ENCODE data around the gene KCNK6. TPM values are rescaled to one million over a fixed set of nuclear protein-coding genes. Genes with fewer than 3 reads are reported as not detected.
"Not testable (repeated sequence)": the region's sequence is repeated elsewhere in the genome, so short reads cannot be mapped to it uniquely, and the experiment has no call there.

Gene KCNK6
- total and polyA plus RNA-seq, 5 experiments from 2014 or later: 1.1 to 6.8 (median 3.1) TPM

DNA sequence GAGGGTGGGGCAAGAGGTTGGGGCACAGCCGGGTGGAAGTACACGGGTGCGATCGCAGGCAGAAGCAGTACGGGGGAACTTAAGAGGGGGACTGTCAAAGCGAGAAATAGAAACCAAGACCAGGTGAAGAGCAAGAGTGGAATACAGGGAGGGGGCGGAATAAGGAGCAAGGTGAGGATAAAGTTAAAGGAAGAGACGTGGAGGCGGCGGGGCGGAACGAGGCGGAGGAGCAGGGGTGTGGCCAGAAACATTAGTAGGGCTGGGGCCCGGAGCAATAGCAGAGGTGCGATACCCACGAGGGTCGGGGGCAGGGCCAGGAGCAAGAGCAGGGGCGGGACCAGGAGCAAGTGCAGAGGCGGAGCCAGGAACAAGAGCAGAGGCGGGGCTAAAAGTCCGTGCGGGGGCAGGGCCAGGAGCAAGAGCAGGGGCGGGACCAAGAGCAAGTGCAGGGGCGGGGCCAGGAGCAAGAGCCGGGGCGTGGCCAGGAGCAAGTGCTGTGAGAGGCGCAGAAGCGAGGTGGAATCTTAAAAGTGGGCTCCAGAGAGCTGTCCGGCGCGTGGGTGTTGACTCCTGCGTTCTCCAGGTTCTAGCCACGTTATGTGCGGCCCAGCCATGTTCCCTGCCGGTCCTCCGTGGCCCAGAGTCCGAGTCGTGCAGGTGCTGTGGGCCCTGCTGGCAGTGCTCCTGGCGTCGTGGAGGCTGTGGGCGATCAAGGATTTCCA is 17.2 kb downstream of the KCNK6 start:
- peaks cover 12 to 35% (median 22%) of the 10 kb centered on the region in 4 donors for H3K4me1 Mint-ChIP-seq
- peak; percentile 57 to 61 for ATAC-seq
- POLR2A ChIA-PET: interaction anchor here (1.1 to 4.1 kb wide), 7 partner anchors 20 to 429 kb away, joined by 3 to 56 read pairs (median 7); partner anchors contain the start of genes FAM98C, PSMD8, SIPA1L3 and WDR87

DNA sequence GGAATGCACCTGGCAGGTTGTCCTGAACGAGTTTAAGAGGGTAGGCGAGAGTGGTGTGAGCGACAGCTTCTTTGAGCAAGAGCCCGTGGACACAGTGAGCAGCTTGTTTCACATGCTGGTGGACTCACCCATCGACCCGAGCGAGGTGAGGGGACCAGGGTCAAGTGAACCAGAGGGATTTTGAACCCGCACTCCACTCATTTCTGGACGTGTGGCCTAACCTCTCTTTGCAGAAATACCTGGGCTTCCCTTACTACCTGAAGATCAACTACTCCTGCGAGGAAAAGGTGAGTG is 17.7 kb downstream of the KCNK6 start:
- H3K36me3 Mint-ChIP-seq: no peaks in the 10 kb centered on the region
- peaks cover 12 to 35% (median 22%) of the 10 kb centered on the region in 4 donors for H3K4me1 Mint-ChIP-seq
- DNase-seq: peak in 1 of 10 donors; percentile 64
- peak overlapping the region; percentile 88 to 99 (median 94) for H3K4me3 Mint-ChIP-seq
- peak overlapping the region; percentile 88 to 100 (median 98) for H3K27ac Mint-ChIP-seq
- POLR2A ChIA-PET: interaction anchor here (1.8 to 4.1 kb wide), 3 partner anchors 38 to 430 kb away, joined by 7 to 56 read pairs (median 9); partner anchors contain the start of genes FAM98C, PSMD8, SIPA1L3 and WDR87
- no peaks in the 10 kb centered on the region for H3K27me3 Mint-ChIP-seq
- ATAC-seq: no peak
- H3K9me3 Mint-ChIP-seq: no peaks in the 10 kb centered on the region

More for the DNA sequence above, 17.2 kb downstream of the KCNK6 start:
- DNase-seq: peak; percentile 89 to 97 (median 92)
- peak overlapping the region; percentile 88 to 100 (median 98) for H3K27ac Mint-ChIP-seq
- H3K36me3 Mint-ChIP-seq: no peaks in the 10 kb centered on the region
- no peaks in the 10 kb centered on the region for H3K27me3 Mint-ChIP-seq
- peak overlapping the region; percentile 88 to 99 (median 94) for H3K4me3 Mint-ChIP-seq
- no peaks in the 10 kb centered on the region for H3K9me3 Mint-ChIP-seq

DNA sequence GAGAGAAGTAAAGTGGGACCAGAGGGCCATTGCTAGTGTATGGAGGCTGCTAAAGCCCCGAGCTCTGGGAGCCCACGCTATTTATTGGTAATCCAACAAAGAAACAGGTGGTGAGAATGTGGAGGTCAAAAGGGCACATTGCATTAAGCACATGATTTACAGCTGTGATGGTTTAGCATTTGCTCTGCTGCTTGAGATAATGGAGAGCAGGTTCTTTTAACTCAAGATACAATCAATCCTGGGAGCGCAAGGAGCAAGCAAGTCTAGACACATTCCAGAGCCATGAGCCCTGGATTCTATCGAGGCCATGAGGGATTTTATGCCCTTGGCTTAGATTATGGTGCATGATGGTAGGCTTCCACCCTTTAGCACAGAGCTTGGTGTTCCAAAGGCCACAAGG is 19.4 kb downstream of the KCNK6 start:
- ATAC-seq, H3K27me3 Mint-ChIP-seq: not testable (repeated sequence)
- H3K27ac Mint-ChIP-seq: peak overlapping the region in 4 of 10 donors; percentile 46 to 68 (median 49)

DNA sequence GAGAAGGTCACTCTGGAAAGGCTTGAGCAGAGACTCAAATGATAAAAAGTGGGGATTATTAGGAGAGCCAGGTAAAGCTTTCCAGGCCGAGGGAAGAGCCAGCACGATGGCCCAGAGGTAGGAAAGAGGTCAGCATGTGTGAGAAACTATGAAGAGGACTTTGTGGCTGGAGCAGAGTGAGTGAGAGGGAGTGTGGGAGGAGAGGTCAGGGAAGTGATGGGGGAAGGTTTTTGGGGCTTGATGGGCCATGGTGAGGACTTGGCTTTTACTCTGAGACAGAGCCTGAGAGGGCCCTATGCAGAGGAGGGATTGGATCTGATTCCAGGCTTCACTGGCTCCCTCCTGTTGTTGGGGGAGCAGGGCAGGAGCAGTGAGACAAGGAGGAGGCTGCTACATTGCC is 21.3 kb downstream of the KCNK6 start:
- Mint-ChIP-seq H3K4me1 (peaks cover 15 to 30% (median 22%) of the 10 kb centered on the region in 4 donors), H3K36me3 (peaks cover 0 to under 1% (median 0%) of the 10 kb centered on the region in 3 donors), H3K4me3 (no peak overlapping the region), H3K27ac (no peak overlapping the region), H3K9me3 (no peaks in the 10 kb centered on the region), H3K27me3 (no peaks in the 10 kb centered on the region)
- no peak for DNase-seq
- POLR2A ChIA-PET: no interaction called here
- no peak for ATAC-seq

More for the DNA sequence above, 19.4 kb downstream of the KCNK6 start:
- DNase-seq, H3K36me3 Mint-ChIP-seq, H3K9me3 Mint-ChIP-seq: not testable (repeated sequence)
- peaks cover 12 to 35% (median 22%) of the 10 kb centered on the region in 4 donors for H3K4me1 Mint-ChIP-seq
- peak overlapping the region in 5 of 10 donors; percentile 22 to 62 (median 38) for H3K4me3 Mint-ChIP-seq
- POLR2A ChIA-PET: interaction anchor here (2.1 kb wide), 1 partner anchor 64 kb away, joined by 9 read pairs; the partner anchor contains the start of gene FAM98C

DNA sequence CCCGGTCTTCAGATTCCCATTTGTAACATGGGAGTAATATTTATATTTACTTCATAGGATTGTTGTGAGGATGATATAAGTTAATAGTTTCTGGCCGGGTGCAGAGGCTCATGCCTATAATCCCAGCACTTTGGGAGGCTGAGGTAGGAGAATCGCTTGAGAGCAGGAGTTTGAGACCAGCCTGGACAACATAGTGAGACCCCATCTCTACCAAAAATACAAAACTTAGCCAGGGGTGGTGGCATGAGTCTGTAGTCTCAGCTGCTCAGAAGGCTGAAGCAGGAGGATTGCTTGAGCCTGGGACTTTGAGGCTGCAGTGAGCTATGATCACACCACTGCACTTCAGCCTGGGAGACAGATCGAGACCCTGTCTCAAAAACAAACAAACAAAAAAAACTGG is 27.2 kb downstream of the KCNK6 start:
- ATAC-seq (no peak), DNase-seq (no peak)
- Mint-ChIP-seq H3K36me3 (peaks cover 0 to 3% (median 0%) of the 10 kb centered on the region in 3 donors), H3K4me3 (no peak overlapping the region), H3K9me3 (no peaks in the 10 kb centered on the region), H3K27ac (no peak overlapping the region), H3K27me3 (no peaks in the 10 kb centered on the region), H3K4me1 (peaks cover 0 to 4% (median 0%) of the 10 kb centered on the region in 4 donors)
- POLR2A ChIA-PET: no interaction called here

DNA sequence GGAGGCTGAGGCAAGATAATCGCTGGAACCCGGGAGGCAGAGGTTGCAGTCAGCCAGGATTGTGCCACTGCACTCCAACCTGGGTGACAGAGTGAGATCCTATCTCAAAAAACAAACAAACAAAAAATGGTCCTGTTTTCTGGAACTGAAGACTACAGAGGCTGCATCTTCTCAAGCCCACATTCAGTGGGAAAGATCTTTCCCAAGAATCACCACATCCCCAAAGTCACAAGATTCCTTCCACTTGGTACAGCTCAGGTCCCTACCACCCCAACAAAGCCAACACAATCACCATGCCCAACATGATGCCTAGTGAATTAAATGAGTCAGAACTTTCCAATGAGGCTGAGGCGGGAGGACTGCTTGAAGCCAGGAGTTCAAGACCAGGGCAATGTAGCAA is 31.2 kb downstream of the KCNK6 start:
- POLR2A ChIA-PET: interaction anchor here (1.2 kb wide), 1 partner anchor 37 kb away, joined by 3 read pairs; the partner anchor contains the start of gene GGN
- DNase-seq (no peak), ATAC-seq (no peak)
- Mint-ChIP-seq H3K36me3 (peaks cover 0 to 3% (median 0%) of the 10 kb centered on the region in 3 donors), H3K27ac (no peak overlapping the region), H3K9me3 (no peaks in the 10 kb centered on the region), H3K4me3 (no peak overlapping the region), H3K4me1 (peaks cover 0 to 3% (median 0%) of the 10 kb centered on the region in 4 donors), H3K27me3 (peaks cover 0 to 1% (median 0%) of the 10 kb centered on the region in 5 donors)

DNA sequence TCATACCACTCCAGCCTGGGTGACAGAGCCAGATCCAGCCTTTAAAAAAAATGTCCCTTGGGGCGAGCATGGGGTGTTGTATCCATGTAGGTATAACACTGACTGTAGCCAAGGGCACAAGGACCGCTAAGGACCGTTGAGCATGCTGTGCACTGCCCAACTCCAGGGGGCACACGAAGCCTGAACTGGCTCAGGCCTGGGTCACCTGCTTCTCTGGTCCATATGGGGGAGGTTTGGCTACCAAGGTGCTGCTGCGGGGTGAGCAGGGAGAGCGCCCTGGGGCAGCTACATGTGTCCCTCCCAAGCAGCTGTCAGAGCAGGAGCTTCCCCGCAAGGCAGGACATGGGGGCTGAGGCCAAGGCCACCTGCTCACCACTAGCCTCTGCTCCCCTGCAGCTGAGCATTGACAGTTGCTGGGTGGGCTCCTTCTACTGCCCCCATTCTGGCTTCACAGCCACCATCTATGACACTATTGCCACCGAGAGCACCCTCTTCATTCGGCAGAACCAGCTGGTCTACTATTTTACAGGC is 32.3 kb downstream of the KCNK6 start:
- Mint-ChIP-seq H3K9me3 (no peaks in the 10 kb centered on the region), H3K4me3 (no peak overlapping the region), H3K4me1 (peaks cover 0 to 2% (median 0%) of the 10 kb centered on the region in 4 donors), H3K27ac (peak overlapping the region in 1 of 10 donors; percentile 17), H3K36me3 (no peaks in the 10 kb centered on the region), H3K27me3 (peaks cover 0 to 2% (median 0%) of the 10 kb centered on the region in 5 donors)
- POLR2A ChIA-PET: interaction anchor here (0.7 to 1.2 kb wide), 2 partner anchors 36 to 160 kb away, joined by 3 read pairs; partner anchors contain the start of gene GGN
- DNase-seq (no peak), ATAC-seq (no peak)

DNA sequence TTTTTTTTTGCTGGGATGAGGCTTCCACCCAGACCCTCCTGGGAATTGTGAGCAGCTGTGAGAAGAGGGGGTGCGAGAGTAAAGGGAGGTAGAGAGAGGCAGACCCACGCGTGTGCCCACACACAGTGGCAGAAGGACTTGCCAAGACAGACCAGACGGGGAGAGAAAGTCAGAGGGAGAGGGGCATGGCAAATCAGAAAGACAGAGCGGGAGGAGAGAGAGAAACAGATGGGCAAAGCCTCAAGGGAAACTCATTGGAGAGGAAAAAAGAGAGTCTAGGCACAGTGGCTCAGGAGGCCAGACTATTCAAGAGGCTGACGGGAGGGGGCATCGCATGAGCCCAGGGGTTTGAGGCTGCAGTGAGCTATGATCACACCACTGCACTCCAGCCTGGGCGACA is 33.0 kb downstream of the KCNK6 start:
- H3K36me3 Mint-ChIP-seq: no peaks in the 10 kb centered on the region
- no peaks in the 10 kb centered on the region for H3K9me3 Mint-ChIP-seq
- peaks cover 0 to 2% (median 0%) of the 10 kb centered on the region in 5 donors for H3K27me3 Mint-ChIP-seq
- ATAC-seq: no peak
- POLR2A ChIA-PET: no interaction called here
- peaks cover 0 to 2% (median 0%) of the 10 kb centered on the region in 4 donors for H3K4me1 Mint-ChIP-seq
- H3K27ac Mint-ChIP-seq: no peak overlapping the region
- no peak overlapping the region for H3K4me3 Mint-ChIP-seq
- no peak for DNase-seq

DNA sequence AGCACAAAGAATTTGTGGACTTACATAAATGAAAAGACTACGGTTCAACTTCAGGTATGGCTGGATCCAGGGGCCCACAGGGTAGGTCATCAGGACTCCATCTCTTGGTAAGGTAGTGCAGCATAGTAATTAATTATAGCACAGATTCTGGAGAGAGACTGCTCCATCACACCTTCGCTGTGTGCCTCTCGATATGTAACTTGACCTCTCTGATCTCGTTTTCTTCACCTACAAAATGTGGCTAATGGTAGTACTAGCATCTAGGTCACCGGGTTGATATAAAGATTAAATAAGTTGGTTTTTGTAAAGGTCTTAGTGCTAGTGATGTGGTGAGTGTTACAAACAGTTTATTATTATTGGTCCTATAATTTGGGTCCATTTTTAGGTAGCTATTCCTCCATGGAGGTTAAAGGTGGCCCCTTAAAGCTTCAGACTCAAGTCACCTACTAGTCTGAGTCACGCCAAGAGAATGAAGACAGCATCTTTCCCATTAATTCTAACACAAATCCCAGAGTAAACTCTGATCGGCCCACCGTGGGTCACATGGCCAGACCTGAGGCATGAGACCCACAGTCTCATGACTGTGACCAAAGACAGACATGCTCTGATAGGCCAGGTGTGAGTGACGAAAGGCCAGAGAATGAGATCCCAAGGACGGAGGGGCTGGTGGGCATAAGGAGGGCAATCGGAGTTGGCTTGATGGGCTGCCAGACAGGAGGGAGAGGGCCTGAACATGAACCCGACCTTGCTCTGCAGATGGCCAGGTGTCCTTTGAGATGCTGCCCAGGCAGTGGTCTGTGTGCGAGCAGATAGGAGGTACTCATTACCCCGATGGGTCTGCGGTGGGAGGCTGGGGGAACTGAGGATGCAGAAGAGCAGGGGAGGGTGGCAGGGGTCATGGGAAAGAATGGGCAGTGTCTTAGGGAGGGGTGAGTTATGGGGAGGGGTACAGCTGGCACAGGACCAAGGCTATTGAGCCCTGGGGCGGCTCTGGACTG is 36.4 kb downstream of the KCNK6 start:
- no peak for ATAC-seq

DNA sequence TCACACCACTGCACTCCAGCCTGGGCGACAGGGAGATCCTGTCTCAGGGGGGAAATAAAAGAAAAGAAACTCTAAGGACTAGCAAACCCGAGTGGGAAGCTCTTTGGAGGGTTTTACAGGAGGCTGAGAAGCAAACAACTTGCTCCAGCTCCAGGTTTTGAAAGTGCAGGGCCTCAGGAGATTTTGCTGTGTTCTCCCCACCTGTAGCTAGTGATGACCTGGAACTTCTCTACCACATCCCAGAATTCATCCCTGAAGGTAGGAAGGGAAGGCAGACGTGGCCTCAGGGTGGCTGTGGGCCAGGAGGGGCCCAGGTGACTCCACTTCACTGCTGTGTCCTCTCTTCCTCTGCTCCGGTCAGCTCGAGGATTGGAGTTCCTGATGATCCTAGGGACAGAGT is 38.4 kb downstream of the KCNK6 start:
- H3K27me3 Mint-ChIP-seq: peaks cover 0 to 10% (median 2%) of the 10 kb centered on the region in 5 donors
- H3K27ac Mint-ChIP-seq: no peak overlapping the region
- no peaks in the 10 kb centered on the region for H3K9me3 Mint-ChIP-seq
- peaks cover 10 to 18% (median 12%) of the 10 kb centered on the region in 4 donors for H3K4me1 Mint-ChIP-seq
- no peak for ATAC-seq
- no peaks in the 10 kb centered on the region for H3K36me3 Mint-ChIP-seq
- no peak overlapping the region for H3K4me3 Mint-ChIP-seq
- POLR2A ChIA-PET: no interaction called here
- no peak for DNase-seq

More for the DNA sequence above, 36.4 kb downstream of the KCNK6 start:
- H3K36me3 Mint-ChIP-seq: no peaks in the 10 kb centered on the region
- no peaks in the 10 kb centered on the region for H3K9me3 Mint-ChIP-seq
- peaks cover 3 to 11% (median 6%) of the 10 kb centered on the region in 4 donors for H3K4me1 Mint-ChIP-seq
- POLR2A ChIA-PET: no interaction called here
- H3K4me3 Mint-ChIP-seq: no peak overlapping the region
- DNase-seq: no peak
- H3K27me3 Mint-ChIP-seq: peaks cover 0 to 7% (median 2%) of the 10 kb centered on the region in 5 donors
- H3K27ac Mint-ChIP-seq: peak overlapping the region in 2 of 10 donors; percentile 36 to 44

DNA sequence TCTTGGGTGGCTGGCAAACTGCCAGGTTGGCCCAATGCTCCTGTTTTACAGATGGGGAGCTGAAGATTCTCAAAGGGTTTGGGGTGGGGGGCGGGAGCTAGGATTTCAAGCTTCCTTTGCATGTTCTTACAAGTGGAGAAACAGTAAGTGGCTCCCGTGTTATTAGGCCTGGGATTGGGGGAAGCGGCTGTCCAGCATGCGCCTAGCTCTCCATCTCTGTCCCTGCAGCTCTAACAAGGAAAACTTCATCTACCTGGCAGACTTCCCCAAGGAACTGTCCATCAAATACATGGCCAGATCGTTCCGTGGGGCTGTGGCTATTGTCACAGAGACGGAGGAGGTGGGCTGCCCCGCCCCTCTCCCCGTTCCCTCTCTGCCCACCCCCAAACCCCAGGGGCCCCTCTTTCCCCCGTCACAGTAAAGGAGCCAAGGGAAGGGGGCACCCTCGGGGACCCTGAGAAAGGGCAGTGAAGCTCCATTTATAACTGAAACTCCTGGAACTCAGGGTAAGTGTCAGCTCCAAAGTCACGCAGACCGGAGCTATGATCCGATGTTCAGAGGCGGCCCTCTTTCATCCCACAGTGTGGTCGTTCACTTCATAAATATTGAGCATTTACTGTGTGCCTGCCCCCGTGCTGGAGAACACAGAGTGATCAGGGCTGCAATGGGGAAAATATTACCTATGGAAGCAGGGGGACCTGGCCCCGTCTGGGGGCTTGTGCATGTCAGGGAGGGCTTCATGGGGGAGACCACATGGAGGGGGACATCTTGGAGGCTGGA is 39.8 kb downstream of the KCNK6 start:
- ATAC-seq (no peak), DNase-seq (no peak)
- peaks cover 12 to 18% (median 13%) of the 10 kb centered on the region in 4 donors for H3K4me1 Mint-ChIP-seq
- no peaks in the 10 kb centered on the region for H3K9me3 Mint-ChIP-seq
- H3K4me3 Mint-ChIP-seq: peak overlapping the region in 6 of 10 donors; percentile 22 to 86 (median 68)
- peak overlapping the region in 1 of 10 donors; percentile 59 for H3K27ac Mint-ChIP-seq
- H3K27me3 Mint-ChIP-seq: peaks cover 0 to 10% (median 2%) of the 10 kb centered on the region in 5 donors
- H3K36me3 Mint-ChIP-seq: no peaks in the 10 kb centered on the region
- POLR2A ChIA-PET: interaction anchor here (0.6 to 1.0 kb wide), 2 partner anchors 10 to 161 kb away, joined by 3 read pairs; no protein-coding TSS in a partner anchor

Measured in naive thymus-derived CD8-positive, alpha-beta T cell (primary cell).